SK-N-SH (cell line): ENCODE measurements around the gene AGXT2. TPM values are rescaled to one million over a fixed set of nuclear protein-coding genes. Genes with fewer than 3 reads are reported as not detected.

ENCODE experiments used
- CTCF ChIA-PET: fragments of 300-600, 350-600 bp; formaldehyde crosslinking; extraction: SDS; loops from one replicate; lab custom pipeline; 2021; lab: Yijun Ruan, JAX
- POLR2A ChIA-PET: fragments of 350-600 bp; sonication (Branson Sonifier 250); formaldehyde crosslinking; extraction: SDS; loops from one replicate; lab custom pipeline; 2020; ENCODE audit warnings: antibody characterized with exemption, inconsistent platforms; lab: Yijun Ruan, JAX
- DNase-seq: peaks from one replicate; pipeline ENCODE4 v3.0.0; 2012
- H2AFZ ChIP-seq: fragments of 200-600 bp; sonication (generic); 2 replicates; pipeline ENCODE4 v1.8.1; 2016; ENCODE audit warnings: antibody characterized with exemption, mild to moderate bottlenecking, low read depth
- H3F3A ChIP-seq: fragments of 200-600 bp; sonication (generic); replicated peaks from 2 replicates; pipeline ENCODE3; 2016; ENCODE audit warnings: antibody characterized with exemption, mild to moderate bottlenecking; ENCODE audit not compliant: insufficient read depth
- H3K27ac ChIP-seq, 2 experiments: fragments of 200-500 bp in 1 of 2; fragments of 200-600 bp in 1 of 2; sonication (Bioruptor generic) in 1 of 2; sonication (generic), shearing (Covaris generic) in 1 of 2; 2 replicates each; pipeline versions ENCODE4 v1.5.1 to v1.6.1; 2014 to 2016; ENCODE audit warnings: low read depth in 2 of 2, inconsistent platforms in 1 of 2, low read length in 1 of 2, mild to moderate bottlenecking in 1 of 2, mixed read lengths in 1 of 2
- H3K27me3 ChIP-seq: fragments of 200-600 bp; sonication (generic), shearing (Covaris generic); 2 replicates; pipeline ENCODE4 v1.6.1; 2016; ENCODE audit warnings: mixed run types; ENCODE audit not compliant: insufficient read depth
- H3K36me3 ChIP-seq, 2 experiments: fragments of 200-500 bp in 1 of 2; fragments of 200-600 bp in 1 of 2; sonication (Bioruptor generic) in 1 of 2; sonication (generic) in 1 of 2; replicated peaks in 1 of 2; 2 replicates each; pipeline versions ENCODE3 to v1.5.1; 2014 to 2016; ENCODE audit warnings: low read length in 1 of 2, mild to moderate bottlenecking in 1 of 2; ENCODE audit not compliant: insufficient read depth in 2 of 2, control insufficient read depth in 1 of 2
- H3K4me1 ChIP-seq, 2 experiments: fragments of 200-500 bp in 1 of 2; fragments of 200-600 bp in 1 of 2; sonication (Bioruptor generic) in 1 of 2; sonication (generic), shearing (Covaris generic) in 1 of 2; 2 replicates each; pipeline versions ENCODE4 v1.5.1 to v1.6.1; 2014 to 2016; ENCODE audit warnings: low read depth in 1 of 2, low read length in 1 of 2, mixed run types in 1 of 2; ENCODE audit not compliant: insufficient read depth in 2 of 2, control insufficient read depth in 1 of 2
- H3K4me2 ChIP-seq: fragments of 200-600 bp; sonication (generic), shearing (Covaris generic); 2 replicates; pipeline ENCODE4 v1.6.1; 2017; ENCODE audit warnings: mixed run types
- H3K4me3 ChIP-seq, 2 experiments: fragments of 200-500 bp in 1 of 2; fragments of 200-600 bp in 1 of 2; sonication (Bioruptor generic) in 1 of 2; sonication (generic), shearing (Covaris generic) in 1 of 2; 2 replicates each; pipeline versions ENCODE4 v1.5.1 to v1.8.1; 2014 to 2016; ENCODE audit warnings: low read depth in 2 of 2, inconsistent platforms in 1 of 2, low read length in 1 of 2, mild to moderate bottlenecking in 1 of 2, mixed read lengths in 1 of 2, moderate library complexity in 1 of 2
- H3K79me2 ChIP-seq: fragments of 200-600 bp; sonication (generic); 2 replicates; pipeline ENCODE4 v1.8.1; 2017; ENCODE audit warnings: mild to moderate bottlenecking; ENCODE audit not compliant: insufficient read depth
- H3K9ac ChIP-seq: fragments of 200-600 bp; sonication (generic); 2 replicates; pipeline ENCODE4 v1.6.1; 2017; ENCODE audit warnings: mixed run types
- H3K9me2 ChIP-seq: fragments of 200-600 bp; sonication (generic); 2 replicates; pipeline ENCODE4 v1.6.1; 2017; ENCODE audit warnings: mixed run types
- H3K9me3 ChIP-seq: fragments of 200-600 bp; sonication (generic); 2 replicates; pipeline ENCODE4 v1.6.1; 2017; ENCODE audit warnings: mixed run types, mild to moderate bottlenecking, moderate library complexity
- H4K20me1 ChIP-seq: fragments of 200-600 bp; sonication (generic); 2 replicates; pipeline ENCODE4 v1.6.1; 2017; ENCODE audit warnings: mild to moderate bottlenecking, mixed run types; ENCODE audit not compliant: insufficient read depth
- CHD2 ChIP-seq: fragments of 150-350 bp; IDR thresholded peaks from 2 replicates; pipeline ENCODE4 v1.6.1; 2018; ENCODE audit warnings: low read length; ENCODE audit not compliant: partially characterized antibody
- EZH2phosphoT487 ChIP-seq: fragments of 200-600 bp; sonication (generic); IDR thresholded peaks from 2 replicates; pipeline ENCODE4 v1.6.1; 2017; ENCODE audit warnings: low read depth, mixed run types, mild to moderate bottlenecking, antibody characterized with exemption, moderate library complexity, borderline replicate concordance
- MAX ChIP-seq: IDR thresholded peaks from 2 replicates; pipeline ENCODE4 v1.4.0; 2012; ENCODE audit warnings: low read depth
- MXI1 ChIP-seq: IDR thresholded peaks from 2 replicates; pipeline ENCODE4 v1.6.1; 2012; ENCODE audit warnings: mild to moderate bottlenecking, low read depth, low read length, improper control_type of control experiment
- POLR2AphosphoS5 ChIP-seq: IDR thresholded peaks from 2 replicates; pipeline ENCODE4 v1.6.1; 2012; ENCODE audit warnings: low read depth, low read length
- USF2 ChIP-seq: fragments of 150-350 bp; IDR thresholded peaks from 2 replicates; pipeline ENCODE4 v1.6.1; 2017; ENCODE audit warnings: antibody characterized with exemption, low read length, low read depth, borderline replicate concordance
- ZBTB33 ChIP-seq: IDR thresholded peaks from 2 replicates; pipeline ENCODE4 v1.4.0; 2012; ENCODE audit warnings: low read depth, borderline replicate concordance
- WGBS: methylation state at CpG from one replicate; pipeline ENCODE4 v1.1.6; 2017; ENCODE audit warnings: low lambda C conversion rate; 5-methylcytosine and 5-hydroxymethylcytosine counted together
- polyA plus RNA-seq, 3 experiments: library from polyadenylated mRNA; depleted of rRNA; stranded (reverse); fragments of >200 nt; gene quantifications; 2 replicates each; pipeline ENCODE4 v1.2.3, GENCODE V29; 2012
- TF ChIP-seq, protein P1 (sequence below): IDR thresholded peaks from 2 replicates; pipeline ENCODE4; 2012

AGXT2 gene
- polyA plus RNA-seq, 1 of the 3 experiments (the other 2 are of a cell fraction), result not detected

- no peak for TF ChIP-seq POLR2AphosphoS5
- TF ChIP-seq MAX, result no peak
Observed at GRCh38 chr5:35016174-35017051, 31.3 kb downstream of the AGXT2 start (continued).

DNA sequence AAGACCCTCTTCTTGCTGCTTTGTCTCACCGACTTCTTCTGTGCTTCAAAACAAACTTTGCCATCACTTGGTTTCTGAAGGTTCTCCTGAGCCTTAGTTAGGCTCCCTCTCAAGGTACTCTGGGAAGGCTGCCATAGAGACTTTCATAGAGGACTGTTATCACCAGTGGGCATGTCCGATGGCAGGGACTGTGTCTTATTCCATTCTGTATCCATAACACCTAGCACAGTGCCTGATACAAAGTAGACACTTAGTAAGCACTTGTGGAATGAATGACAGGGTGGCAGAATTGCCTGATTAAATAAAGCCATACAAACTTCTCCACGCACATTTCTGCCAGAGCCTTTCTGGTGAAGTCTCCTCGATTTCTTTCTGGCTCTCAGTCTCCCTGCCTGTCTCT, 32.7 kb downstream of the AGXT2 start:
- H3K27ac ChIP-seq, result no peak overlapping the region
- DNase-seq, result no peak
- H2AFZ ChIP-seq, result no peak overlapping the region
- no peaks in the 10 kb centered on the region for H3K79me2 ChIP-seq
- POLR2A ChIA-PET, result no interaction called here
- CTCF ChIA-PET, result interaction anchor here (1.2 kb wide), 1 partner anchor 11 kb away, joined by 3 read pairs; no protein-coding TSS in a partner anchor
- H3K4me3 ChIP-seq, result no peak overlapping the region
- H3K4me1 ChIP-seq, result no peaks in the 10 kb centered on the region
- H4K20me1 ChIP-seq, result no peaks in the 10 kb centered on the region
- H3K9ac ChIP-seq, result no peak overlapping the region
- no peak overlapping the region for H3K4me2 ChIP-seq
- H3K36me3 ChIP-seq, result no peaks in the 10 kb centered on the region
- no peaks in the 10 kb centered on the region for H3K9me3 ChIP-seq
- H3K9me2 ChIP-seq, result no peaks in the 10 kb centered on the region
- H3K27me3 ChIP-seq, result peaks cover 21% of the 10 kb centered on the region
- H3F3A ChIP-seq, result no peaks in the 10 kb centered on the region
- no peak for TF ChIP-seq EZH2phosphoT487
- TF ChIP-seq USF2, result no peak
- 3% methylated on average over 4 of the region's 4 CpGs for WGBS

- Histone ChIP-seq H3K4me2 (no peak overlapping the region), H3K9me3 (no peaks in the 10 kb centered on the region), H3K4me1 (no peaks in the 10 kb centered on the region), H2AFZ (no peak overlapping the region), H3F3A (no peaks in the 10 kb centered on the region), H3K27ac (no peak overlapping the region), H4K20me1 (no peaks in the 10 kb centered on the region), H3K27me3 (peaks cover 21% of the 10 kb centered on the region), H3K9ac (no peak overlapping the region), H3K36me3 (no peaks in the 10 kb centered on the region), H3K79me2 (no peaks in the 10 kb centered on the region), H3K9me2 (no peaks in the 10 kb centered on the region), H3K4me3 (no peak overlapping the region)
- CTCF ChIA-PET, result interaction anchor here (0.6 kb wide), 1 partner anchor 9 kb away, joined by 3 read pairs; no protein-coding TSS in a partner anchor
- DNase-seq, result no peak
- 53% methylated on average over 5 of the region's 5 CpGs for WGBS
- POLR2A ChIA-PET, result no interaction called here
- TF ChIP-seq EZH2phosphoT487 (no peak), MXI1 (no peak)
Observed at GRCh38 chr5:35012796-35013195, 35.0 kb downstream of the AGXT2 start.

DNA sequence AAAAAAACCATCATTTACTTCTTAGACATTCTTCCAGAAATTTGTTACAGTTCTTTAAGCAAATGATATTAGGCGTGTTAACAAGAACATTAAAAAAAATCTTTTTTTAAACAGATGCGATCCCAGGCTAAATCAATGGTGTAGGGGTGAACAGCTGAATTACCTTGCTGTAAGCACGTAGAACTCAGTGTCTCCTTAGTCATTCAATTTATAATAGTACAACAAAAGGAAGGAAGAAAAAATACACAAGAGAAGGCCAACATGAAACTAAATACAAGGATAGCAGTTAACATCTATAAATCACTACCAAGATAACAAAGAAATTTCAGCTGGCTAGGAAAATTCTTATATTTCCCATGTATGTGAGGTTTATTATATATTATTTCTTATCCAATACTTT, 35.4 kb downstream of the AGXT2 start:
- peaks cover 20% of the 10 kb centered on the region for H3K27me3 ChIP-seq
- no peak for TF ChIP-seq ZBTB33
- TF ChIP-seq, protein P1, sequence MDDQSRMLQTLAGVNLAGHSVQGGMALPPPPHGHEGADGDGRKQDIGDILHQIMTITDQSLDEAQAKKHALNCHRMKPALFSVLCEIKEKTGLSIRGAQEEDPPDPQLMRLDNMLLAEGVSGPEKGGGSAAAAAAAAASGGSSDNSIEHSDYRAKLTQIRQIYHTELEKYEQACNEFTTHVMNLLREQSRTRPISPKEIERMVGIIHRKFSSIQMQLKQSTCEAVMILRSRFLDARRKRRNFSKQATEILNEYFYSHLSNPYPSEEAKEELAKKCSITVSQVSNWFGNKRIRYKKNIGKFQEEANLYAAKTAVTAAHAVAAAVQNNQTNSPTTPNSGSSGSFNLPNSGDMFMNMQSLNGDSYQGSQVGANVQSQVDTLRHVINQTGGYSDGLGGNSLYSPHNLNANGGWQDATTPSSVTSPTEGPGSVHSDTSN, result no peak
- no peak for TF ChIP-seq CHD2

More for the DNA sequence above, 35.4 kb downstream of the AGXT2 start:
- Histone ChIP-seq H3K4me3 (no peak overlapping the region), H3K9ac (no peak overlapping the region), H3K27ac (no peak overlapping the region), H3K36me3 (no peaks in the 10 kb centered on the region), H3K9me3 (no peaks in the 10 kb centered on the region), H3K4me2 (no peak overlapping the region), H4K20me1 (no peaks in the 10 kb centered on the region), H3K9me2 (no peaks in the 10 kb centered on the region), H3K79me2 (no peaks in the 10 kb centered on the region), H3F3A (no peaks in the 10 kb centered on the region), H3K4me1 (no peaks in the 10 kb centered on the region), H2AFZ (no peak overlapping the region)
- CTCF ChIA-PET, result interaction anchor here (0.8 kb wide), 1 partner anchor 9 kb away, joined by 3 read pairs; no protein-coding TSS in a partner anchor
- DNase-seq, result no peak
- WGBS, result 59% methylated on average over 3 of the region's 3 CpGs
- POLR2A ChIA-PET, result no interaction called here
